OCI-LY7 (cell line): ENCODE measurements around the gene TRAPPC13. TPM values are rescaled to one million over a fixed set of nuclear protein-coding genes. Genes with fewer than 3 reads are reported as not detected.

Experiments used
- BruUV-seq: library from RNA; stranded (reverse); fragments of 400-500 nt; replicated peaks from 2 replicates; lab custom pipeline; 2021; lab: Mats Ljungman, UMichigan
- CTCF ChIA-PET: fragments of 300-600 bp; sonication (Branson Sonifier 250); formaldehyde crosslinking; loops from one replicate; lab custom pipeline; 2022; ENCODE audit warnings: antibody characterized with exemption; ENCODE audit not compliant: unreplicated experiment; lab: Charles Lee
- POLR2A ChIA-PET: fragments of 300-600 bp; sonication (Branson Sonifier 250); formaldehyde crosslinking; loops from one replicate; lab custom pipeline; 2022; ENCODE audit warnings: antibody characterized with exemption; lab: Charles Lee
- DNase-seq: peaks from one replicate; pipeline ENCODE4 v3.0.0-alpha.2; 2015; ENCODE audit warnings: low spot score
- H2AFZ ChIP-seq: fragments of 200-600 bp; sonication (generic), shearing (Covaris generic); 2 replicates; pipeline ENCODE4 v1.6.1; 2014; ENCODE audit warnings: mild to moderate bottlenecking, antibody characterized with exemption, low read length, moderate library complexity
- H3K27ac ChIP-seq: fragments of 200-600 bp; sonication (generic); 2 replicates; pipeline ENCODE4 v1.5.1; 2014; ENCODE audit warnings: mixed run types, low read depth, mild to moderate bottlenecking, moderate library complexity, low read length, inconsistent platforms; ENCODE audit not compliant: poor library complexity, severe bottlenecking
- H3K36me3 ChIP-seq: fragments of 200-600 bp; sonication (generic); 2 replicates; pipeline ENCODE4 v1.6.1; 2014; ENCODE audit warnings: mild to moderate bottlenecking, antibody characterized with exemption, low read length, moderate library complexity, mixed read lengths; ENCODE audit not compliant: insufficient read depth
- H3K4me1 ChIP-seq: fragments of 200-600 bp; sonication (generic); 2 replicates; pipeline ENCODE4 v1.5.1; 2014; ENCODE audit warnings: mild to moderate bottlenecking, low read length; ENCODE audit not compliant: insufficient read depth, poor library complexity, severe bottlenecking
- H3K4me2 ChIP-seq: fragments of 200-600 bp; sonication (generic); 2 replicates; pipeline ENCODE4 v1.6.1; 2014; ENCODE audit warnings: mild to moderate bottlenecking, low read length
- H3K4me3 ChIP-seq: fragments of 200-600 bp; sonication (generic); 2 replicates; pipeline ENCODE4 v1.5.1; 2014; ENCODE audit warnings: mild to moderate bottlenecking, low read depth, low read length; ENCODE audit not compliant: poor library complexity, severe bottlenecking
- H3K79me2 ChIP-seq: fragments of 200-600 bp; sonication (generic); 2 replicates; pipeline ENCODE4 v1.6.1; 2016; ENCODE audit warnings: low read depth, mild to moderate bottlenecking, low read length, moderate library complexity, mixed read lengths; ENCODE audit not compliant: insufficient read depth
- H3K9me2 ChIP-seq: fragments of 200-600 bp; sonication (generic); 2 replicates; pipeline ENCODE4 v1.6.1; 2016; ENCODE audit warnings: mild to moderate bottlenecking, low read length, mixed read lengths; ENCODE audit not compliant: insufficient read depth
- H3K9me3 ChIP-seq: fragments of 200-600 bp; sonication (generic); 2 replicates; pipeline ENCODE4 v1.6.1; 2014; ENCODE audit warnings: mild to moderate bottlenecking, mixed run types, low read length, mixed read lengths
- H4K20me1 ChIP-seq: fragments of 200-600 bp; sonication (generic); 2 replicates; pipeline ENCODE4 v1.6.1; 2014; ENCODE audit warnings: mild to moderate bottlenecking, antibody characterized with exemption, low read length, moderate library complexity, mixed read lengths; ENCODE audit not compliant: insufficient read depth
- EZH2phosphoT487 ChIP-seq: fragments of 200-600 bp; sonication (generic); IDR thresholded peaks from 2 replicates; pipeline ENCODE4 v1.6.1; 2018; ENCODE audit warnings: low read depth, borderline replicate concordance, mild to moderate bottlenecking, mixed run types, antibody characterized with exemption, low read length, moderate library complexity, mixed read lengths
- intact Hi-C: fragments of 100-400 bp; cut with micrococcal nuclease; formaldehyde crosslinking; loops from one replicate; pipeline ENCODE4 v1.10.0; 2022; ENCODE audit not compliant: unreplicated experiment
- total RNA-seq, 2 experiments: library from RNA; depleted of rRNA in 1 of 2; stranded (reverse); fragments of >200 nt in 1 of 2; shearing (Covaris generic) in 1 of 2; gene quantifications; 2 replicates each; pipeline ENCODE4 v1.2.3, GENCODE V29; 2014 to 2022
- TF ChIP-seq, protein P1 (sequence below): fragments of 200-600 bp; sonication (generic); conservative IDR thresholded peaks from 2 replicates; pipeline ENCODE4 v1.5.1; 2014; ENCODE audit warnings: mild to moderate bottlenecking, antibody characterized with exemption, low read length, moderate library complexity, mixed read lengths

Gene TRAPPC13
- total RNA-seq, 2 experiments from 2014 or later: 13.2 to 25.4 TPM

DNA sequence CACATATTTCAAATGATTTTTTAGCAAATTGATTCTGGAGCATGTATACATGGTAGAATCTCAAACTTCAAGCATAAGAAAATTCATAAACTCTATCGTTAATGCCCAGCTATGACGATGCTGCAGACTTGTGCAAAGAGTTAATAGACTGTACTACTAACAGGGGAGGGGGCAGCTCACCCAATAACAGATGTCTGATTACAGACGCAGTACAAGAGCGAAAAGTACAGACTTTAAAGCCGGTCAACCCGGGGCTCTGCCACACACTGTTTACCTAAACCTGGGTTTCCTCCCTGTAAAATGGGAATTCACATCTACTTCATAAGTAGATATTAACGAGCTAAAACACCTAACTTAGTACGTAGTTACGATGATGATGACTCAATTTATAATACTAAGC, 1.3 kb upstream of the TRAPPC13 start:
- H3K9me2 ChIP-seq: no peaks in the 10 kb centered on the region
- peaks cover 72% of the 10 kb centered on the region for H3K79me2 ChIP-seq
- H3K9me3 ChIP-seq: no peaks in the 10 kb centered on the region
- peaks cover 30% of the 10 kb centered on the region for H3K4me1 ChIP-seq
- ChIA-PET CTCF (interaction anchor here (0.6 kb wide), 1 partner anchor 99 kb away, joined by 3 read pairs; no protein-coding TSS in a partner anchor), POLR2A (interaction anchor here (0.5 to 4.2 kb wide), 8 partner anchors 12 to 1449 kb away, joined by 3 to 18 read pairs (median 4); partner anchors contain the start of genes CENPK and PPWD1)
- H3K36me3 ChIP-seq: peaks cover 9% of the 10 kb centered on the region
- intact Hi-C loops: loop anchor here (5.0 kb wide), 2 partner anchors 61 to 99 kb away; partner anchors contain the start of genes CENPK, NLN, PPWD1 and SGTB
- peak overlapping the region; percentile 80 for H3K4me2 ChIP-seq
- DNase-seq: no peak
- peak overlapping the region; percentile 97; the same call in 1 of the 2 replicates for H2AFZ ChIP-seq
- no TSS peak for BruUV-seq
- H3K27ac ChIP-seq: peak overlapping the region; percentile 84
- peak overlapping the region; percentile 96 for H3K4me3 ChIP-seq
- H4K20me1 ChIP-seq: peaks cover 7% of the 10 kb centered on the region; the same call in 1 of the 2 replicates
- TF ChIP-seq, protein P1, sequence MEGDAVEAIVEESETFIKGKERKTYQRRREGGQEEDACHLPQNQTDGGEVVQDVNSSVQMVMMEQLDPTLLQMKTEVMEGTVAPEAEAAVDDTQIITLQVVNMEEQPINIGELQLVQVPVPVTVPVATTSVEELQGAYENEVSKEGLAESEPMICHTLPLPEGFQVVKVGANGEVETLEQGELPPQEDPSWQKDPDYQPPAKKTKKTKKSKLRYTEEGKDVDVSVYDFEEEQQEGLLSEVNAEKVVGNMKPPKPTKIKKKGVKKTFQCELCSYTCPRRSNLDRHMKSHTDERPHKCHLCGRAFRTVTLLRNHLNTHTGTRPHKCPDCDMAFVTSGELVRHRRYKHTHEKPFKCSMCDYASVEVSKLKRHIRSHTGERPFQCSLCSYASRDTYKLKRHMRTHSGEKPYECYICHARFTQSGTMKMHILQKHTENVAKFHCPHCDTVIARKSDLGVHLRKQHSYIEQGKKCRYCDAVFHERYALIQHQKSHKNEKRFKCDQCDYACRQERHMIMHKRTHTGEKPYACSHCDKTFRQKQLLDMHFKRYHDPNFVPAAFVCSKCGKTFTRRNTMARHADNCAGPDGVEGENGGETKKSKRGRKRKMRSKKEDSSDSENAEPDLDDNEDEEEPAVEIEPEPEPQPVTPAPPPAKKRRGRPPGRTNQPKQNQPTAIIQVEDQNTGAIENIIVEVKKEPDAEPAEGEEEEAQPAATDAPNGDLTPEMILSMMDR: no peak
- TF ChIP-seq EZH2phosphoT487: no peak

DNA sequence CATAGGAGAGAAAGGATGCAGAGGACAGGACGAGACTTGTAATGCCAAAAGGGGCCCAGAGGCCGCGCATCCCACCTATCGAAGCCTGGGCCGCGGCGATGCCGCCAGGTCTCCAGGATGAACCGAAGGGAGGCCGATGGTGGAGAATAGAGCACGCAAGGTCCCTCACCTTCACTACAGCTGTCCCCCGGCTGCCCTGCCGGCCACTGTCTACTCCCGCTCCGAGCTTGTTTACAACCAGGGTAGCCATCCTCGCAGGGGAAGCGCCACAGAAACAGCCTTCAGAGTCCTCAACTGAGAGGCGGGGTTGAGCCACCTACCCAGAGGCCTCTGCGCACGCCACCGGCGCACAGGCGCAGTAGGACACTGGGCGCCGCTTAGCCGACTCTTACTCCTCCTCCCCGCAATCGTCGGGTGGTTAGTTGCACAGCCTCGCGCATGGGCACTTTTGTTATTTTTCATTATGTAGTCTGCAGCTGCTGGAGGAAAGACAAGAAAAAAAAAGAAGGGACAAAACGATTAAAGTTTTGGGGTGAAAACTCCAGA, 729 bp upstream of the TRAPPC13 start, which contains the start of gene TRIM23:
TSS of gene TRIM23 (minus strand) at position 309 of the 546 bp plus-strand sequence. CDS start at position 250, 59 bp downstream.
- peak within 1 kb of the TSS; percentile 96 for H3K4me3 ChIP-seq
- BruUV-seq: no TSS peak
- CTCF ChIA-PET: interaction anchor here (0.6 kb wide), 1 partner anchor 99 kb away, joined by 3 read pairs; no protein-coding TSS in a partner anchor

More for the DNA sequence above, 729 bp upstream of the TRAPPC13 start, which contains the start of gene TRIM23:
- Histone ChIP-seq H4K20me1 (peaks cover 7% of the 10 kb centered on the region; the same call in 1 of the 2 replicates), H3K27ac (peak within 1 kb of the TSS; percentile 84), H3K9me2 (no peaks in the 10 kb centered on the region), H3K79me2 (peaks cover 77% of the 10 kb centered on the region), H3K36me3 (peaks cover 13% of the 10 kb centered on the region), H3K9me3 (no peaks in the 10 kb centered on the region), H2AFZ (peak within 1 kb of the TSS; percentile 97), H3K4me1 (peaks cover 30% of the 10 kb centered on the region), H3K4me2 (peak within 1 kb of the TSS; percentile 80)
- intact Hi-C loops: loop anchor here (5.0 kb wide), 2 partner anchors 62 to 98 kb away; partner anchors contain the start of genes CENPK, NLN, PPWD1 and SGTB
- DNase-seq: peak; percentile 95
- TF ChIP-seq, protein P1: no peak
- no peak for TF ChIP-seq EZH2phosphoT487
- POLR2A ChIA-PET: interaction anchor here (0.5 to 4.2 kb wide), 7 partner anchors 13 to 1449 kb away, joined by 3 to 18 read pairs (median 4); partner anchors contain the start of genes CENPK and PPWD1
